C4-2B (cell line): Measurements from ENCODE around the gene ANKRD44.

Experiments
- CTCF ChIP-seq: fragments of 450-650 bp; conservative IDR thresholded peaks from 2 replicates; pipeline ENCODE4 v1.5.1; 2017; ENCODE audit warnings: mild to moderate bottlenecking
- ZFX ChIP-seq: fragments of 450-650 bp; IDR thresholded peaks from 2 replicates; pipeline ENCODE4 v1.6.1; 2017

- TF ChIP-seq CTCF: no peak
- no peak for TF ChIP-seq ZFX
These were observed 1.6 kb upstream of the ANKRD44 start for GRCh38 chr2:197312186-197312585.
